Measurements from ENCODE around the gene COX8A. TPM values are rescaled to one million over a fixed set of nuclear protein-coding genes. Genes with fewer than 3 reads are reported as not detected.
A peak's percentile ranks its signal among the peaks of the same experiment; 100 is the strongest.

The COX8A gene
- total and polyA plus RNA-seq, 2 of the 13 experiments (the other 11 are each of a cell fraction or from before 2014, with no cell fraction given): 202 to 406 TPM

DNA sequence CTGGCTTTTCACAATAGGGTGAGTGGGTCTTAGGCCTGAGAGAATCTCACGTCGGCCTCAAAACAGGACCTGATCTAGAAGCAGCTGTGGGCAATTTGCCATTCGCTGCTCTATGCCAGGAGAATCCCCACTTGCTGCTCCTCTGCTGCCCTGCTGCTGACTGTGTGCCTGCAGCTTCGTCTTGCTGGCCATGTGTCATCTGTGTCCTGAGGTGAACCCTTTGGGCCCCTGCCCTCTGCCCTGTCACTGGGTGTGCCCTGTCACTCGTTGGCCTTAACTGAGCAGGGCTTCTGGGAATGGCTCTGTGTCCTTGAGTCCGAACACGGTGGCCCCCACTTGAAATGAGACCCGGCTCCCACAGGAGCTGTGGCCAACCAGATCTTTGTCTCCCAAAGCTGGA lies 29.4 kb upstream of the COX8A start (continued):
- TF ChIP-seq XBP1 (CRISPR knock-in tag; IDR thresholded peaks at IDR 0.05): no peak
- no peak for TF ChIP-seq MTF2 (CRISPR knock-in tag; IDR thresholded peaks at IDR 0.05; ENCODE audit: borderline replicate concordance)
- TF ChIP-seq ZNF557 (CRISPR knock-in tag; IDR thresholded peaks at IDR 0.05): no peak
- TF ChIP-seq HOXA3 (CRISPR knock-in tag; IDR thresholded peaks at IDR 0.05): peak; percentile 39; the same call in 1 of the 2 replicates
- no peak for TF ChIP-seq MAZ (IDR thresholded peaks at IDR 0.05; ENCODE audit: borderline replicate concordance, low read depth, low read length)
- TF ChIP-seq MAZ (CRISPR knock-in tag; IDR thresholded peaks at IDR 0.05; ENCODE audit: low read depth): no peak
- TF ChIP-seq, protein P1, sequence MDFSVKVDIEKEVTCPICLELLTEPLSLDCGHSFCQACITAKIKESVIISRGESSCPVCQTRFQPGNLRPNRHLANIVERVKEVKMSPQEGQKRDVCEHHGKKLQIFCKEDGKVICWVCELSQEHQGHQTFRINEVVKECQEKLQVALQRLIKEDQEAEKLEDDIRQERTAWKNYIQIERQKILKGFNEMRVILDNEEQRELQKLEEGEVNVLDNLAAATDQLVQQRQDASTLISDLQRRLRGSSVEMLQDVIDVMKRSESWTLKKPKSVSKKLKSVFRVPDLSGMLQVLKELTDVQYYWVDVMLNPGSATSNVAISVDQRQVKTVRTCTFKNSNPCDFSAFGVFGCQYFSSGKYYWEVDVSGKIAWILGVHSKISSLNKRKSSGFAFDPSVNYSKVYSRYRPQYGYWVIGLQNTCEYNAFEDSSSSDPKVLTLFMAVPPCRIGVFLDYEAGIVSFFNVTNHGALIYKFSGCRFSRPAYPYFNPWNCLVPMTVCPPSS (IDR thresholded peaks at IDR 0.05): no peak
- TF ChIP-seq ZZZ3 (CRISPR knock-in tag; IDR thresholded peaks at IDR 0.05; ENCODE audit: borderline replicate concordance): no peak
- TF ChIP-seq ZSCAN9 (CRISPR knock-in tag; IDR thresholded peaks at IDR 0.05; ENCODE audit: borderline replicate concordance): no peak
- peak; percentile 65 for TF ChIP-seq FOSL2 (CRISPR knock-in tag; IDR thresholded peaks at IDR 0.05)
- TF ChIP-seq, protein P2, sequence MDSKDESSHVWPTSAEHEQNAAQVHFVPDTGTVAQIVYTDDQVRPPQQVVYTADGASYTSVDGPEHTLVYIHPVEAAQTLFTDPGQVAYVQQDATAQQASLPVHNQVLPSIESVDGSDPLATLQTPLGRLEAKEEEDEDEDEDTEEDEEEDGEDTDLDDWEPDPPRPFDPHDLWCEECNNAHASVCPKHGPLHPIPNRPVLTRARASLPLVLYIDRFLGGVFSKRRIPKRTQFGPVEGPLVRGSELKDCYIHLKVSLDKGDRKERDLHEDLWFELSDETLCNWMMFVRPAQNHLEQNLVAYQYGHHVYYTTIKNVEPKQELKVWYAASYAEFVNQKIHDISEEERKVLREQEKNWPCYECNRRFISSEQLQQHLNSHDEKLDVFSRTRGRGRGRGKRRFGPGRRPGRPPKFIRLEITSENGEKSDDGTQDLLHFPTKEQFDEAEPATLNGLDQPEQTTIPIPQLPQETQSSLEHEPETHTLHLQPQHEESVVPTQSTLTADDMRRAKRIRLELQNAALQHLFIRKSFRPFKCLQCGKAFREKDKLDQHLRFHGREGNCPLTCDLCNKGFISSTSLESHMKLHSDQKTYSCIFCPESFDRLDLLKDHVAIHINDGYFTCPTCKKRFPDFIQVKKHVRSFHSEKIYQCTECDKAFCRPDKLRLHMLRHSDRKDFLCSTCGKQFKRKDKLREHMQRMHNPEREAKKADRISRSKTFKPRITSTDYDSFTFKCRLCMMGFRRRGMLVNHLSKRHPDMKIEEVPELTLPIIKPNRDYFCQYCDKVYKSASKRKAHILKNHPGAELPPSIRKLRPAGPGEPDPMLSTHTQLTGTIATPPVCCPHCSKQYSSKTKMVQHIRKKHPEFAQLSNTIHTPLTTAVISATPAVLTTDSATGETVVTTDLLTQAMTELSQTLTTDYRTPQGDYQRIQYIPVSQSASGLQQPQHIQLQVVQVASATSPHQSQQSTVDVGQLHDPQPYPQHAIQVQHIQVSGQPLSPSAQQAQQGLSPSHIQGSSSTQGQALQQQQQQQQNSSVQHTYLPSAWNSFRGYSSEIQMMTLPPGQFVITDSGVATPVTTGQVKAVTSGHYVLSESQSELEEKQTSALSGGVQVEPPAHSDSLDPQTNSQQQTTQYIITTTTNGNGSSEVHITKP (CRISPR knock-in tag; IDR thresholded peaks at IDR 0.05; ENCODE audit: low read depth): no peak
- TF ChIP-seq ZBTB7B (CRISPR knock-in tag; IDR thresholded peaks at IDR 0.05): no peak
- TF ChIP-seq HNRNPLL (IDR thresholded peaks at IDR 0.05; ENCODE audit: low read depth, low read length, poor library complexity, severe bottlenecking): no peak
- 0 out of 2 replicates have a peak, but pooled peaks have one; percentile 34 for TF ChIP-seq RNF2 (conservative IDR thresholded peaks at IDR 0.05; ENCODE audit: low read depth)
- TF ChIP-seq SSRP1 (CRISPR knock-in tag; IDR thresholded peaks at IDR 0.05): no peak
- TF ChIP-seq GABPB1 (CRISPR knock-in tag; IDR thresholded peaks at IDR 0.05): 0 out of 2 replicates have a peak, but pooled peaks have one; percentile 18
- TF ChIP-seq ZNF556 (CRISPR knock-in tag; IDR thresholded peaks at IDR 0.05; ENCODE audit: borderline replicate concordance): no peak
- TF ChIP-seq, protein P3, sequence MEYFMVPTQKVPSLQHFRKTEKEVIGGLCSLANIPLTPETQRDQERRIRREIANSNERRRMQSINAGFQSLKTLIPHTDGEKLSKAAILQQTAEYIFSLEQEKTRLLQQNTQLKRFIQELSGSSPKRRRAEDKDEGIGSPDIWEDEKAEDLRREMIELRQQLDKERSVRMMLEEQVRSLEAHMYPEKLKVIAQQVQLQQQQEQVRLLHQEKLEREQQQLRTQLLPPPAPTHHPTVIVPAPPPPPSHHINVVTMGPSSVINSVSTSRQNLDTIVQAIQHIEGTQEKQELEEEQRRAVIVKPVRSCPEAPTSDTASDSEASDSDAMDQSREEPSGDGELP (IDR thresholded peaks at IDR 0.05; ENCODE audit: borderline replicate concordance, low read depth): peak; percentile 41; the same call in 1 of the 2 replicates
- TF ChIP-seq ARNTL (CRISPR knock-in tag; IDR thresholded peaks at IDR 0.05): peak; percentile 41; the same call in 1 of the 2 replicates
- TF ChIP-seq, protein P4, sequence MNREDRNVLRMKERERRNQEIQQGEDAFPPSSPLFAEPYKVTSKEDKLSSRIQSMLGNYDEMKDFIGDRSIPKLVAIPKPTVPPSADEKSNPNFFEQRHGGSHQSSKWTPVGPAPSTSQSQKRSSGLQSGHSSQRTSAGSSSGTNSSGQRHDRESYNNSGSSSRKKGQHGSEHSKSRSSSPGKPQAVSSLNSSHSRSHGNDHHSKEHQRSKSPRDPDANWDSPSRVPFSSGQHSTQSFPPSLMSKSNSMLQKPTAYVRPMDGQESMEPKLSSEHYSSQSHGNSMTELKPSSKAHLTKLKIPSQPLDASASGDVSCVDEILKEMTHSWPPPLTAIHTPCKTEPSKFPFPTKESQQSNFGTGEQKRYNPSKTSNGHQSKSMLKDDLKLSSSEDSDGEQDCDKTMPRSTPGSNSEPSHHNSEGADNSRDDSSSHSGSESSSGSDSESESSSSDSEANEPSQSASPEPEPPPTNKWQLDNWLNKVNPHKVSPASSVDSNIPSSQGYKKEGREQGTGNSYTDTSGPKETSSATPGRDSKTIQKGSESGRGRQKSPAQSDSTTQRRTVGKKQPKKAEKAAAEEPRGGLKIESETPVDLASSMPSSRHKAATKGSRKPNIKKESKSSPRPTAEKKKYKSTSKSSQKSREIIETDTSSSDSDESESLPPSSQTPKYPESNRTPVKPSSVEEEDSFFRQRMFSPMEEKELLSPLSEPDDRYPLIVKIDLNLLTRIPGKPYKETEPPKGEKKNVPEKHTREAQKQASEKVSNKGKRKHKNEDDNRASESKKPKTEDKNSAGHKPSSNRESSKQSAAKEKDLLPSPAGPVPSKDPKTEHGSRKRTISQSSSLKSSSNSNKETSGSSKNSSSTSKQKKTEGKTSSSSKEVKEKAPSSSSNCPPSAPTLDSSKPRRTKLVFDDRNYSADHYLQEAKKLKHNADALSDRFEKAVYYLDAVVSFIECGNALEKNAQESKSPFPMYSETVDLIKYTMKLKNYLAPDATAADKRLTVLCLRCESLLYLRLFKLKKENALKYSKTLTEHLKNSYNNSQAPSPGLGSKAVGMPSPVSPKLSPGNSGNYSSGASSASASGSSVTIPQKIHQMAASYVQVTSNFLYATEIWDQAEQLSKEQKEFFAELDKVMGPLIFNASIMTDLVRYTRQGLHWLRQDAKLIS (CRISPR knock-in tag; IDR thresholded peaks at IDR 0.05): no peak
- TF ChIP-seq SIN3B (IDR thresholded peaks at IDR 0.05; ENCODE audit: low read length): no peak
- TF ChIP-seq, protein P5, sequence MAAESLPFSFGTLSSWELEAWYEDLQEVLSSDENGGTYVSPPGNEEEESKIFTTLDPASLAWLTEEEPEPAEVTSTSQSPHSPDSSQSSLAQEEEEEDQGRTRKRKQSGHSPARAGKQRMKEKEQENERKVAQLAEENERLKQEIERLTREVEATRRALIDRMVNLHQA (CRISPR knock-in tag; IDR thresholded peaks at IDR 0.05): no peak

All from HepG2 (cell line).